ENCODE data around the gene HTR4. TPM values are rescaled to one million over a fixed set of nuclear protein-coding genes. Genes with fewer than 3 reads are reported as not detected.

The HTR4 gene
- polyA plus RNA-seq, 1 donor from 2014 or later, result not detected

GRCh38 chr5:148626081-148626613, 28.2 kb downstream of the HTR4 start:
- no peak overlapping the region for H3K27ac ChIP-seq (ENCODE audit: low read length)
- no peak overlapping the region for H3K9ac ChIP-seq (ENCODE audit: low read length)
- no peaks in the 10 kb centered on the region for H4K20me1 ChIP-seq (ENCODE audit: insufficient read depth)
- no peak for TF ChIP-seq RAD21 (conservative IDR thresholded peaks at IDR 0.05)
- TF ChIP-seq REST (IDR thresholded peaks at IDR 0.05; ENCODE audit: borderline replicate concordance), result no peak
- no peak for TF ChIP-seq SMC3 (conservative IDR thresholded peaks at IDR 0.05; ENCODE audit: poor library complexity)
- no peak for TF ChIP-seq TAF1 (IDR thresholded peaks at IDR 0.05; ENCODE audit: low read depth)
- no peak for TF ChIP-seq POLR2AphosphoS5 (IDR thresholded peaks at IDR 0.05)
- no peaks in the 10 kb centered on the region for H3F3A ChIP-seq (ENCODE audit: insufficient read depth, low read length, poor library complexity, severe bottlenecking)
- H3K36me3 ChIP-seq (ENCODE audit: insufficient read depth, low read length), result no peaks in the 10 kb centered on the region
- H3K9me3 ChIP-seq (ENCODE audit: low read length), result no peaks in the 10 kb centered on the region
- H3K4me2 ChIP-seq (ENCODE audit: low read length), result no peak overlapping the region
- H3K27me3 ChIP-seq (ENCODE audit: insufficient read depth, low read depth, low read length), result no peaks in the 10 kb centered on the region
- H3K79me2 ChIP-seq (replicated peaks; ENCODE audit: insufficient read depth, low read length), result no peaks in the 10 kb centered on the region
- H3K4me3 ChIP-seq (ENCODE audit: low read length), result no peak overlapping the region
- H3K9me2 ChIP-seq (ENCODE audit: insufficient read depth, low read length), result no peaks in the 10 kb centered on the region
- no peak overlapping the region for H2AFZ ChIP-seq (ENCODE audit: low read depth, low read length)

DNA sequence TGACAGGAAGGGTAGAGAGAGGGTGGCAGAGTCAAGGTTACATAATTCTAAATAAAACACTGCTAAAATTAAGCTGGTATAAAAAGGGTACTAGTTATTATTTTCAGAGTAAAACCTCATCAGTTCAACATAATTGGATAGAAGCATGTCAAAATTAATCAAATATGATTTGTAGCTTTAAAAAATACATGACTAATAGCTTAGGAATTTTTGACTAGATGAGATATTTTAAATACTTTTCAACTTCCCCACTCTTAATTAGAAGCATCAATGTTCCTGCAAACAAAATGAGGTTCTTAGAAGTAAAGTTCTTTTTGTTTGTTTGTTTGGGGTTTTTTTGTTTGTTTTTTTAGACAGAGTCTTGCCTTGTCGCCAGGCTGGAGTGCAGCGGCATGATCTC, 29.1 kb downstream of the HTR4 start:
- TF ChIP-seq POLR2AphosphoS5 (IDR thresholded peaks at IDR 0.05), result no peak
- TF ChIP-seq RAD21 (conservative IDR thresholded peaks at IDR 0.05), result no peak
- no peak overlapping the region for H3K4me2 ChIP-seq (ENCODE audit: low read length)
- H3K79me2 ChIP-seq (replicated peaks; ENCODE audit: insufficient read depth, low read length), result no peaks in the 10 kb centered on the region
- H3K36me3 ChIP-seq (ENCODE audit: insufficient read depth, low read length), result no peaks in the 10 kb centered on the region
- H3K27me3 ChIP-seq (ENCODE audit: insufficient read depth, low read depth, low read length), result no peaks in the 10 kb centered on the region
- H2AFZ ChIP-seq (ENCODE audit: low read depth, low read length), result no peak overlapping the region
- no peak overlapping the region for H3K4me3 ChIP-seq (ENCODE audit: low read length)
- H3K27ac ChIP-seq (ENCODE audit: low read length), result no peak overlapping the region
- H3K9me3 ChIP-seq (ENCODE audit: low read length), result no peaks in the 10 kb centered on the region
- no peak overlapping the region for H3K9ac ChIP-seq (ENCODE audit: low read length)
- no peaks in the 10 kb centered on the region for H3F3A ChIP-seq (ENCODE audit: insufficient read depth, low read length, poor library complexity, severe bottlenecking)
- H4K20me1 ChIP-seq (ENCODE audit: insufficient read depth), result no peaks in the 10 kb centered on the region
- H3K9me2 ChIP-seq (ENCODE audit: insufficient read depth, low read length), result no peaks in the 10 kb centered on the region

DNA sequence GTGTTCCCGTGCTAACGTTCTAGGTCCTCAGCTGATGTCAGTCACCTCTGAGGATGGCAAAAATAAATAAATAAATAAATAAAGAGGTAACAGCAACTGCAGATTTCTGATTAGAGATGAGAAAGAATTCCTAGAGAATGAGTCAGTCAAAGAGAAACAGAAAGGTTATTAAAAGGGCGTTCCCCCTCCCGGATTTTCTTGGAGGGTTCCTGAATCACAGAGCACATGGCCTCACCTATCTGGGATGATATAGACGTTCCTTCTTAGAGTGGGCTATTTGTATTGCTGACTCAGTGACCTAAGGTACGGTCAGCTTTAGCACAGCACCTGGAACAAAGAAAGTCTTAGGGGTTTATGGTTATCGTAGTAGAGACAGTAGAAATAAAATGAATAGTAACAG, 30.6 kb downstream of the HTR4 start:
- no peaks in the 10 kb centered on the region for H3K79me2 ChIP-seq (replicated peaks; ENCODE audit: insufficient read depth, low read length)
- H3F3A ChIP-seq (ENCODE audit: insufficient read depth, low read length, poor library complexity, severe bottlenecking), result no peaks in the 10 kb centered on the region
- H3K36me3 ChIP-seq (ENCODE audit: insufficient read depth, low read length), result no peaks in the 10 kb centered on the region
- no peak overlapping the region for H2AFZ ChIP-seq (ENCODE audit: low read depth, low read length)
- no peaks in the 10 kb centered on the region for H3K27me3 ChIP-seq (ENCODE audit: insufficient read depth, low read depth, low read length)
- no peak for TF ChIP-seq MXI1 (conservative IDR thresholded peaks at IDR 0.05; ENCODE audit: poor library complexity, severe bottlenecking)
- no peak for TF ChIP-seq RAD21 (conservative IDR thresholded peaks at IDR 0.05)
- no peaks in the 10 kb centered on the region for H3K9me2 ChIP-seq (ENCODE audit: insufficient read depth, low read length)
- H3K4me2 ChIP-seq (ENCODE audit: low read length), result no peak overlapping the region
- H3K4me3 ChIP-seq (ENCODE audit: low read length), result no peak overlapping the region
- no peak overlapping the region for H3K9ac ChIP-seq (ENCODE audit: low read length)
- H3K9me3 ChIP-seq (ENCODE audit: low read length), result no peaks in the 10 kb centered on the region
- H4K20me1 ChIP-seq (ENCODE audit: insufficient read depth), result no peaks in the 10 kb centered on the region
- H3K27ac ChIP-seq (ENCODE audit: low read length), result no peak overlapping the region

GRCh38 chr5:148623101-148623500, 31.2 kb downstream of the HTR4 start:
- H3K36me3 ChIP-seq (ENCODE audit: insufficient read depth, low read length), result no peaks in the 10 kb centered on the region
- no peaks in the 10 kb centered on the region for H3F3A ChIP-seq (ENCODE audit: insufficient read depth, low read length, poor library complexity, severe bottlenecking)
- H3K27me3 ChIP-seq (ENCODE audit: insufficient read depth, low read depth, low read length), result no peaks in the 10 kb centered on the region
- H2AFZ ChIP-seq (ENCODE audit: low read depth, low read length), result no peak overlapping the region
- TF ChIP-seq MXI1 (conservative IDR thresholded peaks at IDR 0.05; ENCODE audit: poor library complexity, severe bottlenecking) (no peak), REST (IDR thresholded peaks at IDR 0.05; ENCODE audit: borderline replicate concordance) (no peak), EP300 (conservative IDR thresholded peaks at IDR 0.05; ENCODE audit: poor library complexity, severe bottlenecking) (no peak)
- H3K9me2 ChIP-seq (ENCODE audit: insufficient read depth, low read length), result no peaks in the 10 kb centered on the region
- H4K20me1 ChIP-seq (ENCODE audit: insufficient read depth), result no peaks in the 10 kb centered on the region
- H3K27ac ChIP-seq (ENCODE audit: low read length), result no peak overlapping the region
- H3K4me2 ChIP-seq (ENCODE audit: low read length), result no peak overlapping the region
- no peak overlapping the region for H3K9ac ChIP-seq (ENCODE audit: low read length)
- H3K9me3 ChIP-seq (ENCODE audit: low read length), result no peaks in the 10 kb centered on the region
- H3K4me3 ChIP-seq (ENCODE audit: low read length), result no peak overlapping the region
- H3K79me2 ChIP-seq (replicated peaks; ENCODE audit: insufficient read depth, low read length), result no peaks in the 10 kb centered on the region

All from neural cell (in vitro differentiated cells).